Limb (tissue), 2 donors: ENCODE results near the gene DAGLA.
A peak's percentile ranks its signal among the peaks of the same experiment; 100 is the strongest.

Source experiments
- DNase-seq, 2 donors: peaks; one replicate each; pipeline ENCODE4 v3.0.0-alpha.2; 2016; ENCODE audit errors: extremely low spot score in 2 of 2

DAGLA gene

DNA sequence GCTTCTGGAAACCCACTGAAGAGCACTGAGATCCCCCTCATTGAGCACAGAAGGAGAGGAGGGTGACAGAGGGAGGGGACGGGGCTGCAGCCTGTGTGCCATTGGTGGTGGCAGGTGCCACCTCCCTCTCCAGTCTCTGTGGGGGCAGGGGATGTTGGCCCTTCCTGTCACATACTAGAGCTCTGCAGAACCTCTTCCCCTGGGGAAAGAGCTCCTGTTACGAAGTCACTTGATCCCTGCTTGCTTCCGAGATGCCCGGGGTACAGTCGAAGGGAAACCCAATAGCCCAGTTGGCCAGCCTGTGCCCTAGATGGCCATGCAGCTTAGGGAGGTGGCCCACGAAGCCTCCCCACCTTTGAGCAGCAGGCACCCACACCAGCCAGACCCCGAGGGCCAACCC, 29.4 kb downstream of the DAGLA start:
- no peak for DNase-seq

DNA sequence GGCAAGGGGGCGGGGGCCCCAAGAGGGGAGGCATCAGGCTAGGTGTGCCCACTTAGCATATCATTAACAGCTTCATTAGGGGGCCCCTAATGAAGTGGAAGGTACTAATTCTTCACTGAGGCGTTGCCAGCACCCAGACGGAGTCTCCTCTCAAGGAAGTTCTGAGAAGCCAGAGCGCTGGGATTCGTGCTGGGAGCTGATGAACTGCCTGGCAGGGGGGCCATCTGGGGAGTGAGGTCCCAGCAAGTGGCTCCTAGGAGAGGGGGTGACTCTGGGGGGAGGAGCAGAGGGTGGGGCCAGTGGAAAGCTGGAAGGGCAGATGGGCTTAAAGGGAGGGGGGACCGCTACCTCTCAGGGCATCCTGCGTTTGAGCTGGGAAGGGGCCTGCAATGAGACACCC, 29.8 kb downstream of the DAGLA start:
- no peak for DNase-seq

DNA sequence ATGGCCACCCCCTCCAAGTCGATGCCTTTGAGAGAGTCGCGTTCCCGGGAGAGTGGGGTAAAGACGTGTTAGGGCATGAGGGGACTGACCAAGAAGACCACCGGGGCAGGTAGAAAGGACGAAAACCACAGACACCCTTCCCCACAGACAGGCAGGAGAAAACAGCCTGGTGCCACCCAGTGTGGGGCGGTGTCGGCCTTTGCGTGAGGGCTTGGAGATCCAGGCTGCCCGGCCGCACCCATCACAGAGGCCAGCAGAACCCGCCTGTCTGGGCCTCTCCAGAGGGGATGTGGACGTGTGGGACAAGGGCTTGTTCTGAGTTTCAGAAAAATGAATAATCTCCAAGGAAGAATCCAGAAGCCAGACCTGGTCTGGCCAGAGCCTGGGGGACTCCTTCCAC, 30.8 kb downstream of the DAGLA start:
- no peak for DNase-seq

DNA sequence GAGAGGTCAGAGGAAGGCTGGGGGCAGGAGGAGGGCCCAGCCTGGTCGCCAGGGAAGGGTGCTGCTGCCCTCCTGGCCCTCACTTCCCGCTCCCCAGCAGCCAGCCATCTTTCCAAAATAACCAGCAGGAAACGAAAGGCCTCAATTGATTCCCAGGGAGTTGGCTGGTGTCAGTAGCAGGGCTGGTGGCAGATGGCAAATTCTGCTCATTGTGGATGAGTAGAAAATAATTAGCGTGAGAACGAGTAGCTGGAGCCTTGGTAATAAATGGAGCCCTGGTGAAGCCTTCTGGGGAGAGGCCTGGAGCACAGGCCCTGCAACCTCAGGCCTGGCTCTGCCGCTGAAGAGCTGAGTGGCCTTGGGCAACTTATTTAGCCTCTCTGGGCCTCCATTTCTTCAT, 31.3 kb downstream of the DAGLA start:
- no peak for DNase-seq

DNA sequence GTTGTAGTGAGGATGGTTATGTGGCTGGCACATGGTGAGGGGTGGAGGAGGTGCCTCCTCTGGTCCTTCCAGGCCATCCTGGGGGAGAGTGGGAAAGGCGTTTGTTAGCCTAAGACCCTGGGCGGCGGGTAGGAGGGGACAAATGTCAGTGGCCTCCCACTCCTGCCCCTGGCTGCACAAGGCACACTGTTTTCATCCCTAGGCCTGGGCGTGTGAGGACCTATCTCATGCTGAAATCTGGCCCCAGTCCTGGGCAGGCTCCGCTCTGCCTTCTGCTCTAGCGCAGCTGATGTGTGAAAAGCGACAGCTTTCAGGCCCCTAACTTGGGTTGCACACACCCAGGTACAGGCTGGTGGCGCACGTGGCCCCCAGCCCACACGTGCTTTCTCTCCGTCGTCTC, 32.1 kb downstream of the DAGLA start:
- DNase-seq, result no peak

DNA sequence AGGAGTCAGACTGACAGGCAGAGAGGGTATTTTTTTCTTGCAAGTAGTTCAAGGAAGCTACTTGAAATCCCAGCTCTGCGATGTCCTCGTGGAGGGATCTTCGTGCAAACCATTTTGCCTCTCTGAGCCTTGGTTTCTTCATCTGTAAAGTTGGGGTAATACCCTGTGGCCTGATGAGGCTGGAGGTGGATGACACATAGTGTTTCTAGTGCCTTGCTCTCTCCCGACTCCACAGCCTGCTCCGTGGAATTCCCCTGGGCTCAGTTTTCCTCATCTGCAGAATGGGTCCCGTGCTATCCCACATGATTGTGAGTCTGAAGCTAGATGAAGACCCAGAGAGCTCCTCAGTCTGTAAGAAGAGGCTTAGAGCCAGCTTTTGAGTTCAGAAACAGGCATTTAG, 32.7 kb downstream of the DAGLA start:
- DNase-seq, result no peak

DNA sequence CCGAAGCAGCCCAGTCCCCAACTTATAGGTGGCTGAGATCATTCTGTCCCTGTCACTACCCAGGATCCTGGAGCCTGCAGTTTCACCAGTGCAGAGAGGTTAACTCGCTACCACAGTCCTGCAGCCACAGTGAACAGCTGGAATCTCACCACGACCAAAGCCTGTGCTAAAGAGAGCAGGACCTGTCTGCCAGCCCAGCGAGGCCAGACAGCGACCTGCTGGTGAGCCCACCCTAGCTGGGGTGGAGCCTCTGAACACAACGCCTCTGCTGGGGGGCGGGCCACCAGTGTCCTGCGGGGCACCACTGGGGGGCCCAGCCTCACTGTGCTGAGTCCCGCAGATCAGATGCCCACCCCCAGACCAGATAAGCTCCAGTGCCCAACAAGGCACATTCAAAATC, 33.3 kb downstream of the DAGLA start:
- no peak for DNase-seq

DNA sequence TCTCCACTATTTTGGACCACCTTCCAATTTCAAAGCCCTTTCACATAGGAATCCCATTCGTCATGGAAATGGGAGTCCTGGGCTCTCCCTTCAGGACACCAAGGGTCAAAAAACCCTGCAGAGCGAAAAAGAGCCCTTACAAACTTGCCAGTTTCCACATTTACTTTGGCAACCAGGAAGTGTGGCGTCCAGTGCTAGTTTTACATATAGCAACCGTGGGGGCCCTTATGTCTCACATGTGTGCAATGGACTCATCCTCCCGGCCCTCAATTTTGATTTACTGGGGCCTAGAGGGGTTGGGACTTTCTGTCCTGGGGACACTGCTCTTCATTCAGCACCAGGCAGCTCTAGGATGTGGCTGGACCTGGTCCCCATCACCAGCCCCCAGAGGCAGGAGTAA, 33.7 kb downstream of the DAGLA start:
- no peak for DNase-seq

DNA sequence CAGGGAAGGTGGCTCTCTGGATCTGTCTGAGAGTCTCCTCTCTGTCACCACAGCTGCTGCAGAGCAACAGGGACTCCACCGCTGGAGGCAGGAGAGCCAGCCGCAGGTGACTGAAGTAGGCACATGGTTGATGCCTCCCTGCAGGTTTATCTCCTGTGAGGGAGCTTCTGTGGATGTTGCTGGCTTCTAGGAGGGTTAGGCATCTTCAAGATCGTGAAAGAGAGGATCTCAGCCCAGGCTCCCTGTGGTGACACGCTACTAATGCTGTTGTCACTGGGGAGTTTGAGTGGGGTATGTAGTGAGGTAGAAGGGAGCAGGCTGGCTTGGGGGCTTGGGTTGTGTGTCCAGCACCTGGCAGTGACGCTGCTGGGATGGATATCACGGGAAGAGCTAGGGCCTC, 34.1 kb downstream of the DAGLA start:
- DNase-seq, result no peak

DNA sequence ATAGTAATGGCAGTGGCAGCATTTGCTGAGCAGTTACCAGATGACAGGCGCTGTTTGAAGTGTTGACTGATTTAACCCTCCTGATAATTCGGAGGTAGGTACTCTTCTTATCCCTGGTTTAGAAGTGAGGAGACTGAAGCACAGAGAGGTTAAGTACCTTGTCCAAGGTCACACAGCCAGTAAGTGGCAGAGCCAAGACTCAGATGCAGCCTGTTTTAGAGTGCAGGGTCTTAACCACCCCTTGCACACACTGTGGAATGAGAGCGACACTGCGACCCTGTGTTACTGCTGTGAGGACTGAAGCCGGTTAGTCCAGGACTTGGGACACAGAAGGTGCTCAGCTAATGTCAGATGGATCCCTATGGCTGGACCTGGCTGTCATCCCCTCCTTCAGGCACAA, 34.7 kb downstream of the DAGLA start:
- no peak for DNase-seq

DNA sequence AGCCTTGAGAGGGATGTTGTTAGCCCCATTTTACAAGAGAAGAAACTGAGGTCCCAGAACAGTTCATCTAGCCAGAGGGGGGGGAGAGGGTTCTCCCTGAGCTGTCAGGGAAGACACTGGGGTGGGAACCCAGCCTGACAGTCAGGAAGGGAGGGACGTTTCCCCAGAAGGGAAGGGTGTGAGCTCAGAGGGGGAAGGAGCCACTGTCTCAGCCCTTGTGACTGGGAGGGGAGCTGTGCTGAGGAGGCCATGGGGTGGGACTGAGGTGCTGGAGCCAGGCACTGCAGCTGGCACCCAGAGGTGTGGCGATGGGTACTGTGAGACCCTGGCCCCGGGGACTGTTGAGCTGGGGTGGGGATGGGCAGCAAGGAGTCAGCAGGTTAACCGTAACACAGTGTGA, 35.7 kb downstream of the DAGLA start:
- DNase-seq, result no peak

DNA sequence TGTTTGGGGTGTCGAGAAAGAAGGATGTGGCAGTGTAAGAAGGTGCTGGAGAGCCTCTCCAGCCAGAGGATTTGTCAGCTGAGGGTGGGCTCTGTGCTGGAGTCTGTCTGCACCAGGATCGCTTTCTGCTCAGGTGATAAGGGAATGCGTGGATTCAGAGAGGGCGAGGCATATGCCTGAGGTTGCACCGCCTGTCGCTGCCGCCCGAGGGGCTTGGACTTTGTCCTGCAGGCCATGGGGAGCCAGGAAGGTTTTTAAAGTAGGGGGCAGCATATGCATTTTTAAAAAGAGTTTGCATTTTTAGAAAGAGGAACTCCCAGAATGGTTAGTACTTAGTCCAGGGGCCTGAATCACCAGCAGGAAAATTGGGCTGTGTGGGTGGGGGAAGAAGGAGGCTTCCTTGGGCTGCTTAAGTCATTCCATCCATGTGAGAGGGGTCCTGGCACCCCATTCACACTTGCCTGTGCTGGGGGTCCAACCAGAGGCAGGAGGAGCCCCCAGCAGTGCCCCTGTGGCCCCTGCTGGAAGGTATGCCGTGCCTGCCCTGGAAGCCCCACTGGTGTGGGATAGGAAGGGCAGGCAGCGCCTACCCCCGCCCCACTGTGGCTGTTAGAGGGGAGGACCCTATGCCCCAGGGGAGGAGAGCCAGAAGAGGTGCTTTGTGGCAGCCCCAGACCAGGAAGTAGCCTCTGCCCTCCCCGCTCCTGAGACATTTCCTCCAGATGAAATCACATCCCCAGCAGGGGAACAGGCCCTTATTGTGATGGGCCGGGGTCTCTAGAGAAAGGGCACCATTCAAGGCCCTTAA, 36.5 kb downstream of the DAGLA start:
- no peak for DNase-seq

DNA sequence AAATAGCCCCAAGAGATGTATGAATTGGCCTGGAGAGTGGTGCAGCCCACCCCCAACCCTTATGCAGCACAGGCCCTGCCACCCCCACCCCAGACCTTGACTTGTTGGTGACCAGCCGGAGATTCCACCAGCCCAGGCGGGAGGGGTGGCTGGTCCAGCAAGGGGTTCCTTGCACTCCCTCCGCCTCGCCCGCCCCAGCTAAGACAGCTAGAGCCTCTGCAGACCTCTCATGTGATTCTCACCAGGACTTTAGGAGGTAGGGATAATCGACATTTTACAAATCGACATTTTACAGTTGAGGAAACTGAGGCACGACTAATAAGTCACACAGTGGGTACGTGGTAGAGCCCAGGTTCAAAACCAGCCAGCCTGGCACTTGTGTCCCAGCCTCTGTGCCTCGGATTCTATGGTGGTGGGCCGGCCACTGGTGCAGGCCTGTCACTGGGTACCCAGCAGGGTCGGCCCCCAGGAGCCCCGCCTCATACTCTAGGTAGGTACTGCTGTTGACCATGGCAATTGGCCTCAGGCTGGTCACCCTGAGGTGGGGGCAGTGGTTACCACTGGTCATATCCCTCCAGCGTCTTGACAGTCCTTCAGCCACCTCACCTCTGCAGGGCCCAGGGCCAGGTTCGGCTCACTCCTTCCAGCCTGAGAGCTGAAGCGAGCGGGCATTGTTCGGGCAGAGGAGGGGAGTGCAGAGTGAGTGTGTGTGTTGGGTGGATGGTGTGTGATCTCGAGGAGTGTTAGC, 37.3 kb downstream of the DAGLA start:
- no peak for DNase-seq

DNA sequence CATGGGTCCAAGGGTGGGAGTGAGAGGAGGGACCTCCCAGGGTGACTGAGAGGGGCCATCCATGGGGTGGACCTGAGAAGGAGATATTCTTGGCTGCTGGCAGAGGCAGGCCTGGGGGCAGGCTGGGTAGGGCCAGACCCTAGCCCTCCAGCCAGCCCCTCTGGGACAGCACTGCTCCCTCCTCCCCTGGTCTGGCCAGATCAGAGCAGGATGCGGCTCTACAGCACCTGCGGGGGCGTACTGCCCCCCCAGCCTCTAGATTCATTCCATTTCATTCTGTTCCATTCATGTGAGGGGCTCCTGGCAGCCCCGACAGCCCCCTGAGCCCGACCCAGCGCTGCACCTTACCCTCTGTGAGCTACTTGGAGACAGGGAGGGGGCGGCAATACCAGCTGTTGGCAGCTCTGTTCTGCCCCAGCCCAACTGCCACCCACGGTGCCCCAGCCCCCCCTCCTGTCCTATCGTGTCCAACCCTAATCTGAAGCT, 37.9 kb downstream of the DAGLA start:
- DNase-seq, result no peak

DNA sequence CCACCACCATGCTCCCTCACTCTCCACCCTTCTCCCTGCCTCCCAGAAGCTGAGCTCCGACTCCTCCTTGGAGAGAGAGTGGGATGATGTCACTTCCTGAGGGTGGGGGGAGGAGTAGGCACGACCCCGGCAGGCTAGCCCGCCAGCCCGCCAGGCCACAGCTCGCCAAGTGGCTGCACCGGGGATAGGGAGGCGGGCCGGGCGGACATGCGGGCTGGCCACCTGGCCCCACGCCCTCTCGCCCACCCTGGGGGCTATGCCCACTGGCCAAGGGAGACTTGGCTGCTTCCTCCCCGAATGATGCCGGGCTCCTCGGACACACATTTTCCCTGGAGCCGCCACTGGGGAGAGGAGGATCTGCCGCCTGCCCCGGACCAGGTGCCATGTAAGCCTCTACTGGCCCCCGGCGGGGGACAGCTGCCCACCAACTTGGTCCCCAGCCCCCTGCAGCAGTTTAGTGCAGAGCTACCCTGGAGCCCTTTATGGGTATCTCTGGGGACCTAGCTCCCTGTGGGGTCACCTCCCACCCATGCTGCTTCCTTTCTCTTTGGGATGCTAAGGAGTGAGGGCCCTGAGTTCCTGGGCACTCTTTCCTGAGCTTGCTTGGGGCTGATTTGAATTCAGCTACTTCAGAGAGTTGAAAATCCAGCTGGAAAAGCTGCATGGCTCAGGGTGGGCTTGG, 38.6 kb downstream of the DAGLA start:
- DNase-seq, result peak; percentile 55 to 85

DNA sequence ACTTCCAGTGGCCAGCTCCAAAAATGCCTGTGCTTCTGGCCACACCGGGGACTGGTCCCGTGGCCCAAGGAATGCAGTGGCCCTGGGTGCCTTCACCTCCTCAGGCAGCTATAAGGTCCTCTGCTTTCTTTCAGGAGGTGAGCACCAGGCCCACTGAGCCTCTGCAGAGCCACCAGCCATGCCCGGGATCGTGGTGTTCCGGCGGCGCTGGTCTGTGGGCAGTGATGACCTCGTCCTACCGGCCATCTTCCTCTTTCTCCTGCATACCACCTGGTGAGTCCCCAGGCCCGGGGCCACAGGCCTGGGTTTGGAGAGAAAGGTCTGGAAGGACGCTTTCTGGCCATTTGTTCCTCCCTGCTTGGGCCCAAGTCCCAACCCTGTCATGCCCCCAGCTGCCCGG, 39.8 kb downstream of the DAGLA start:
- no peak for DNase-seq

DNA sequence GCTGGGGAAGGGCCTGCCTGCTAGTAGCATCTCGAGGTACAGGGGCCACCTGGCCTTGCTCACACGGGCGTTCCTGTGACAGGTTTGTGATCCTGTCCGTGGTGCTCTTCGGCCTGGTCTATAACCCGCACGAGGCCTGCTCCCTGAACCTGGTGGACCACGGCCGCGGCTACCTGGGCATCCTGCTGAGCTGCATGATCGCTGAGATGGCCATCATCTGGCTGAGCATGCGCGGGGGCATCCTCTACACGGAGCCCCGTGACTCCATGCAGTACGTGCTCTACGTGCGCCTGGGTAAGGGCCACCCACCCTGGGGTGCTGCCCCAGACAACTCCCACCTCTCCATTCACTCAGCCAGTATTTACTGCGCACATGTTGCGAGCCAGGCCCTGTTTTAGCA, 40.4 kb downstream of the DAGLA start:
- DNase-seq, result no peak

DNA sequence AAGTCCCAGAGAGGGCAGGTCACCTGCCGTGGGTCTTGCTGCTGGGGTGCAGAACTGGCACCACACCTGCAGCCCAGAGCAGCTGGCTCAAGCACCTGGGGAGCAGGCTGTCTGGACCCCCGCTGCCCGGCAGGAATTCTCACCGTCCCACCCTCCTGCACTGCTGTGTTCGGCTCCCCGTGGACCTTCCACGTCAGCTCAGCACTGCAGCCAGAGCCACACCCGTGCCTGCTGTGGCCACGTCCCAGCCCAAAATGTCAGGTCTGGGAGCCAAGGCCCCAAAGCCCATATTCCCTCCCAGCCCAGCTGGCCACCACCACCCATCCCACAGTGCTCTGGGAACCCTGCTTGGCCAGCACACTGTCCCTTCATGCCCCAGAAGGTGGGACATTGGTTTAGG, 44.2 kb downstream of the DAGLA start:
- no peak for DNase-seq

DNA sequence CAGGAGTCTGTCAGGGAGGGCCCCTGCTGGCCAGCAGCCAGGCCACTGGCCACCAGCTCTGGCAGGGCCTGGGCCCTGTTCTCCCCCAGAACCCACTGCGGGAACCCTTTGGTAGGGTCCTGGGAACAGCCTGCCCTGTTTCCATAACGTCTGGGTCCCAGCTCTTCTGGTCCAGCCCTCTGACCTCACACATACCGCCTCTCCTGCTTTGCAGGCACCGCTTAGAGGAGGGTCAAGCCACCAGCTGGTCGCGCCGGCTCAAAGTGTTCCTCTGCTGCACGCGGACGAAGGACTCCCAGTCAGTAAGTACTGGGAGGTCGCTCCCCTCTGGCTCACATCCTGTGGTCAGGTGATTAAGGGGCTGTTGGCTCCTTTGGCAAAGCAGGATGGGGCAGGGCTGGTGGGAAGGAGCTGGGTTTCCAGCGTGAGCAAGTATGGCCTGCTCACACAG, 45.6 kb downstream of the DAGLA start:
- no peak for DNase-seq

DNA sequence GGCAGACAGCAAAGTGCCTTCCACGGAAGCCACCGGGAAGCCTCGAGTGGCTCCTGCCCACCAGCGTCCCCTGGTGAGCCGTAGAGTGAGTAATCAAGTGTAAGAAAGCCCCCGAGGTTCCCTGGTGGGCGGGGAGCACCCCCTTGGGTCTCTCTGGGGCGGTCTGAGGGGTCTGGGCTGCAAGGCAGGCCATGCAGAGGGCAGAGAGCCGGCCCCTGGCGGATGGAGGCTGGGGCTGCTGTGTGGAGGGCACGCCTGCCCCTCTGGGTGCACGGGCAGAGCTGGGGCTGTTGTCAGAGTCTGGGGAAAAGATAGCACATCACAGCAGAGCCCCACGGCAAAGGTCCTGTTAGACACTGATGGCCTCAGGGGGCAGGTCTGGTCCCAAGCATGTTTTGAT, 46.6 kb downstream of the DAGLA start:
- no peak for DNase-seq

DNA sequence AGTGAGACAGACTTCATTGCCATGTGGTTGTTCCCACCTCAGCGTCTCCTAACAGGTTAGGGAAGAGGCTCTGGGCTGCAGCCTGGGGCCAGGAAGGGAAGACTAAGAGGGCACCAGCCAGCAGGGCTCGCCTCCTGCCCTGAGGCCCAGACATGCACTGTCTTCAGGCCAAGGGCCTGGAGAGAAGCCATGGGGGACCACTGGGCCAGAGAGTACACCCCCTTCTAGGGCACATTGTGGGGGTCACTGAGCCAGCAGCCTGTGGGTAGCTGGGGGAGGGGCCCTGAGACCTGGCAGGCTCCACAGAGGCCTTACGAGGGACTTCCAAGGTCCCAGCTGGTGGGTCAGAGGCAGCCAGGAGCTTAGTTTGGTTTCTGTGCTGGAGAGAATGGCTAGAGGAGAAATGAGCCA, 47.2 kb downstream of the DAGLA start:
- DNase-seq, result no peak
